Adipose tissue (tissue), 3 donors: ENCODE measurements around the gene ZDHHC7. TPM values are rescaled to one million over a fixed set of nuclear protein-coding genes. Genes with fewer than 3 reads are reported as not detected.

Experiments
- H3K27ac ChIP-seq: one replicate; pipeline ENCODE4 v1.5.1; 2013; ENCODE audit warnings: low read depth, low read length
- WGBS, 3 donors: extraction: QIAGEN DNeasy Blood & Tissue Kit; methylation state at CpG; one replicate each; pipeline ENCODE4 v1.1.7; 2013; 5-methylcytosine and 5-hydroxymethylcytosine counted together
- polyA plus RNA-seq, 3 donors: library from polyadenylated mRNA; stranded (reverse); fragments of 200-250 nt; gene quantifications; one replicate each; pipeline ENCODE4 v1.2.3, GENCODE V29; 2013
- donor health status: healthy with polysubstance abuse.
- donor health status: Bipolar disorder and iron deficiency.
- donor health status: healthy.

ZDHHC7 gene
- polyA plus RNA-seq, 3 donors: 13.3 to 29.0 (median 24.3) TPM

DNA sequence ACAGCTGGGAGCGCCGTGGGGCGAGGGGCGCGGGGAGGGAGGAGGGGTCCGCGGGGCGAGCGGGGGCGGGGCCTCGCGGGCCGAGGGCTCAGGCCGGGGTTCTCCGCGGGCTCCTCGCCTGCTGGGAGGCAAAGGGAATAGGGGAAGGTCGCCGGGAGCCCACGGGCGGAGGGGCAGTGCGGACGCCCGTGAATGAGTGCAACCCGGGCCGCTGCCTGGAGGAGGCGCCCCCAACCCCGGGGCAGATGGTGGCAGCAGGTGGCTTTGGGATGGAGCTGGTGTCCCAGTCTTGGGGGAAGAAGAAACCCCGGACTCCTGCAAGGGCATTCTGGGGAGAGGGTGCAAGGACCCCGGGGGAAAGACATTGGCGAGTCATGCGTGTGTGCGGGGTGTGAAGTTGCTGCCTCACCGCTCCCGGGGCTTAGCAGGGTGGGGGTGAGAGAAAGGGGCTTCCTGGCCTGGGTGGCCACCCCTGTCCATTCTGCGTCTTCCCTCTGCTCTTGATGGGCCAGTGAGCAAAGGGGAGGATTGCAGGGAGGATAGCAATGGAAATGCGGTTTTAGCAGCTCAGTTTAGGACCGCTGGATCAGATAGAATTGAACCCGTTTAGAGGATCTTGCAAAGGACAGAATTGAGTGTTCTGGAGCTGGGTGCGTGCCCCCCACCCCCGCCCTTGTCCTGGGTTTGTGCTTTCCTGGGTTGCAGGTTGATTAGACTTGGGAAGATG, 16.8 kb upstream of the ZDHHC7 start:
- 3% methylated on average over 30 to 41 of the region's 41 CpGs for WGBS, 3 donors

DNA sequence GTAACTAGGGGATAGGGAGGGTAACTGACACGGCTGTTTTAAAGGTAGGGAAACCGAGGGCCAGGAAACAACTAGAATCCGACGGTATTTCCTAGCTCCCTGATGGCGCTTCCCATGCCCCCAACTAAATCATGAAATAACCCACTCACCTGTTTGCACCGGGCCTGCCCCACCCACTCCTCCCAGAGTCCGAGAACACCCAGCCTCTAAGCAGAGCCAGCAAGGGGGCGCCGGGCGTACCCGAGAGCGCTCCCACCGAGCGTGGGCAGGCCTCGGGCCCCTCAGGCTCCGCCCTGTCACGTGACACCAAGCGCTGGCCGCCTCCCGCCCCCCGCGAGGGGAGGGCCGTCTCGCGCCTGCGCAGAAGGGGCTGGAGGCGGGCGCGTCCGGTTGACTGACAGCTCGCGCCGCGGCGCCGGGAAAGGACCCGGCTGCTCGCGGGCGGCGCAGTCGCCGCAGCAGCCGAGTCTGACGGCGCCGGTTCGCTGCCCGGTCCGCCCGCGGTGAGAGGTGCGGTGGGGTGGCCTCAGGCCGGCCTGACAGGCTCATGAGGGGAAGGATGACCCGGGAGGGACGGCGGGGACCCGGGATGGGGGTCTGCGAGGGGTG, 16.1 kb upstream of the ZDHHC7 start, which contains the start of gene KIAA0513:
Gene KIAA0513 (plus strand): TSS at position 447 of the 609 bp plus-strand sequence. CDS start 39,277 bp downstream, outside the sequence.
- no peak within 1 kb of the TSS for H3K27ac ChIP-seq
- 0% methylated on average over 36 to 59 of the region's 59 CpGs for WGBS, 3 donors

More for the DNA sequence above, 16.8 kb upstream of the ZDHHC7 start:
- no peak overlapping the region for H3K27ac ChIP-seq

- 34 to 48% (median 42%) methylated on average over 4 of the region's 4 CpGs for WGBS, 3 donors
- H3K27ac ChIP-seq: no peak overlapping the region
Observed at GRCh38 chr16:85026703-85027102, 15.4 kb upstream of the ZDHHC7 start.

GRCh38 chr16:85025781-85026653, 14.7 kb upstream of the ZDHHC7 start:
- no peak overlapping the region for H3K27ac ChIP-seq
- 82 to 86% (median 82%) methylated on average over 8 of the region's 8 CpGs for WGBS, 3 donors

GRCh38 chr16:85019659-85020245, 8.4 kb upstream of the ZDHHC7 start:
- 33 to 66% (median 65%) methylated on average over 9 of the region's 9 CpGs for WGBS, 3 donors

DNA sequence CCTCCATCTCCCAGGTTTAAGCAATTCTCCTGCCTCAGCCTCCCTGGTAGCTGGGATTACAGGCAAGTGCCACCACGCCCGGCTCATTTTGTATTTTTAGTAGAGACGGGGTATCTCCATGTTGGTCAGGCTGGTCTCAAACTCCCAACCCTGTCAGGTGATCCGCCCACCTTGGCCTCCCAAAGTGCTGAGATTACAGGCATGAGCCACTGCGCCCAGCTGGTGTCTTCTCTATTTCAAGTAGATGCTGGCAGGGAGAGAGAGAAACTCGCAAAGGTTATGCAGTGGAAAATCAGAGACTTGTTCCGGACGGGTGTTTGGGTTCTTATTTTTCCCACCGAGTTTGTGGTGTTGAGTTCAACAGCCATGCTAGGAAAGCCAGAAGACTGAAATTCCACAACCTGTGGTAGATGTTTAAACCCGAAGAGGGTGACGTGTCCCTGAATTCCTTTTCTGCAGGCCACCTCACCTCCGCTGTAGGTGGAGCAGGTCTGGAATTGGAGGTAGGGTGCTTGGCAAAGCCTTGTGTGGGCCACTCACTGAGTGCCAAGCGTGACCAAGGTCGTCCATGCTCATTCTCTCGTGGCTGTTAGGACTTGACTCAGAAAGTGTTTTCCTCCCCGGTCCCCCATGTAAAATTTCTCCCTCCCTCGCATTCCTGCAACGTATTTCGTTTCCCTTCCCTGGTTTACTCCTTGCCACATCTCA, 7.3 kb upstream of the ZDHHC7 start:
- no peak overlapping the region for H3K27ac ChIP-seq
- WGBS, 3 donors: 39 to 84% (median 83%) methylated on average over 19 of the region's 19 CpGs

More at GRCh38 chr16:85019659-85020245, 8.4 kb upstream of the ZDHHC7 start:
- no peak overlapping the region for H3K27ac ChIP-seq

DNA sequence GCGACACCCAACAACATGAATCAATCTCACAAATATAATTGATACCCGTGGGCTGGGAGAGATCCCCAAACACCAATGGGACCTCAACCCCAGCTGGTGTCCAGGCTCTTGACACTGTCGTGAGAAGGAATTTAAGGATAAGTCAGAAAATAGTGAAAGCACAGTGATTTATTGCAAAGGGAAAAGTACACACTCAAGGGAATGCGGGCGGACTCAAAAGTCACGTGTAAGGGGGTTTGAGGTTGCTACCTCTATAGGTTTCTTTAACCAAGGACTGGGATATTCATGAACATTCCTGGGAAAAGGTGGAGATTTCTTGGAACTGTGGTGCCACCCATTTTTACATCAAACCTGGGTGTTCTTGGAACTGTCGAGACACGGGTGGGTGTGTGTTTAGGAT, 6.3 kb upstream of the ZDHHC7 start:
- WGBS, 3 donors: 74 to 82% (median 76%) methylated on average over 8 of the region's 8 CpGs
- H3K27ac ChIP-seq: no peak overlapping the region

GRCh38 chr16:85017151-85017550, 5.8 kb upstream of the ZDHHC7 start:
- no peak overlapping the region for H3K27ac ChIP-seq
- 44 to 80% (median 57%) methylated on average over 4 of the region's 4 CpGs for WGBS, 3 donors

GRCh38 chr16:85015481-85016187, 4.3 kb upstream of the ZDHHC7 start:
- no peak overlapping the region for H3K27ac ChIP-seq
- 93 to 96% (median 94%) methylated on average over 5 of the region's 5 CpGs for WGBS, 3 donors

- no peak overlapping the region for H3K27ac ChIP-seq
- WGBS, 3 donors: 58 to 65% (median 64%) methylated on average over 2 of the region's 2 CpGs
Observed at GRCh38 chr16:85014311-85014710, 3.0 kb upstream of the ZDHHC7 start.

DNA sequence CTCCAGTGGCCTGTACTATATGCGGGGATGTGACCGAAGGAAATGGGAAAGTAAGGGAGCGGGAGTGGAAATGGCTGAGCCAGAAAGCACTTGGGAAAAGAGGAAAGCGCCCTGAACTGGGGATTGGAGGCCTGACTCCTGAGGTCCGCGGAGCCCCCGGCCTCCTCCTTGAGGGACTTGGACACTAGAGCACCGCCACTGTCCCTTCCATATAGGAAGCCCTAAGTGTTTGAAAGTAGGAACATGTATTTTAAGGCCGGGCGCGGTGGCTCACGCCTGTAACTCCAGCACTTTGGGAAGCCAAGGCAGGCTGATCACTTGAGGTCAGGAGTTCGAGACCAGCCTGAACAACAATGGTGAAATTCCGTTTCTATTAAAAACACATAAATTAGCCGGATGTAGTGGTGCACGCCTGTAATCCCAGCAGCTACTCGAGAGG, 530 bp upstream of the ZDHHC7 start:
- 8 to 13% (median 10%) methylated on average over 17 of the region's 17 CpGs for WGBS, 3 donors
- no peak overlapping the region for H3K27ac ChIP-seq

DNA sequence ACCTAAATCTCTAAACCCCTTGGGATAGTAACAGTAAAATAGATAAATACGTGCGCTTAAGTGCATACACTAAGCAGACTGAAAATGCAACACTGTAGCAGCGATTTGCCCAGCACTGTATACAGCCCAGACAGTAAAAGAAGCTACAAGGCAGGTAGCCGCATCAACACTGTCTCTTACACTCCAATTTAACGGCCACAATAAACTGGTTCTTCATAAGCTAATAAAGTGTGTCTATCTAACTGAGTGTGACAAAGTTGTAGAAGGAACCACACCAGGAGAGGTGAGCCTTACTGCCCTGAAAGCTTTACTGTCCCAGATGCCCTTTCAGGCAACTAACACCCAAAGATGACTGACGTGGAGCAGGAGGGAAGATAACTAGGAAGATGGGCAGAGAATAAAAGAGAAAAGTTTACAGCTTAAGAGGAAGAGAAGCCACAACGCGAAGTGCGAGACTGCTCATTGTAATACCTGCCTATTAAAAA, 847 bp downstream of the ZDHHC7 start:
- H3K27ac ChIP-seq: no peak overlapping the region
- WGBS, 3 donors: 17 to 36% (median 24%) methylated on average over 9 of the region's 9 CpGs

- 56 to 71% (median 60%) methylated on average over 3 of the region's 3 CpGs for WGBS, 3 donors
- no peak overlapping the region for H3K27ac ChIP-seq
Observed at GRCh38 chr16:85008271-85008670, 3.1 kb downstream of the ZDHHC7 start.

DNA sequence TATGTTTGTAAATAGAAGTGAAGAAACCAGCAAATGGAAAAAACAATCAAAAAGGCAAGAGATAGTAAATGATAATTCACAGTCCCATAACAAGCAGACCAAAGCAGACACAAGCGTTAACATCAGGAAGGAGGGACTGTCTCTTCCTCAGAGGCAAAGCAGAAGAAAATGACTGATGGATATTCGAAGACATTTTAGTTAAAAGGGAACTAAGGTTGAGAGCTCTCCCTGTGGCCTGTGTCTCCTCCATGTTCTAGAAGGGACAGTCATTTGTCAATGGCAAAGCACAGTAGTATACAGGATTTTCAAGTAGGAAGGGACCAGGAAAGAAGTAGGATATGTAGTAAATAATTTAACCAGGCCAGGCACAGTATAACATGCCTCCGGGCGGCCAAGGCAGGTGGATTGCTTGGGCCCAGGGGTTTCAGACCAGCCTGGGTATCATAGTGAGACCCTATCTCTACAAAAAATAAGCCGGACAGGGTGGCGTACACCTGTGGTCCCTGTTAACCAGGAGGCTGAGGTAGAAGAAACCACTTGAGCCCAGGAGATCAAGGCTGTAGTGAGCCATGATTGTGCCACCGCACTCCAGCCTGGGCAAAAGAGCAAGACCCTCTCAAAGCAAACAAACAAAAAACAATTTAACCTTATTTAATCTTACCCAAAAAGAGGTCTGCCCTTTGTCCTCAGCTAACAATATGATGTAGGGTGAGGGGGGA, 3.7 kb downstream of the ZDHHC7 start:
- H3K27ac ChIP-seq: no peak overlapping the region
- 89 to 94% (median 91%) methylated on average over 7 of the region's 7 CpGs for WGBS, 3 donors

DNA sequence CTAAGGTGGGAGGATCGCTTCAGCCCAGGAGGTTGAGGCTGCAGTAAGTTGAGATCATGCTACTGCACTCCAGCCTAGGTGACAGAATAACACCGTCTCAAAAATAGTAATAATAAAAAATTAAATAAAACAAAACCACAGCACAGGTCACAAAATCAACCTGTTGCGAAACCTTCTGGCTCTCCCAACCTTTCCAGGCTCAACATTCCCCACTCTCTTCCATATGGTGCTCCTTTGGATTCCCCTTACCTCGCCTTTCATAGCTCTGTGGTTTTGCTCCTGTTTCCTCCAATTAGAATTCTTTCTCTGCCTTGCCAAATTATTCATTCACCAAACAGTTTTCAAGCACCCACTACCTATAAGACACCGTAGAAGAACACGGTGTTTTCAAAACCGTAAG, 4.7 kb downstream of the ZDHHC7 start:
- WGBS, 3 donors: 89 to 93% (median 91%) methylated on average over 7 of the region's 7 CpGs
- H3K27ac ChIP-seq: no peak overlapping the region

- WGBS, 3 donors: 54 to 71% (median 57%) methylated on average over 11 of the region's 11 CpGs
Observed at GRCh38 chr16:85005285-85006069, 5.9 kb downstream of the ZDHHC7 start.

More at GRCh38 chr16:85005285-85006069, 5.9 kb downstream of the ZDHHC7 start:
- no peak overlapping the region for H3K27ac ChIP-seq
